HG02870 (cell line): ENCODE data around the gene SHLD1.

Experiments used
- ATAC-seq: cut with Tn5 transposase; IDR thresholded peaks from one replicate; pipeline ENCODE4 v1.9.1; 2021; ENCODE audit warnings: mild to moderate bottlenecking, moderate library complexity; ENCODE audit not compliant: unreplicated experiment

Gene SHLD1

GRCh38 chr20:5811746-5812145 lies 61.5 kb downstream of the SHLD1 start:
- ATAC-seq = no peak

GRCh38 chr20:5818346-5818681 lies 68.1 kb downstream of the SHLD1 start:
- no peak for ATAC-seq

GRCh38 chr20:5820738-5821137 lies 70.5 kb downstream of the SHLD1 start:
- no peak for ATAC-seq

- ATAC-seq = no peak
Measured at GRCh38 chr20:5821627-5822215, 71.5 kb downstream of the SHLD1 start.

- ATAC-seq = no peak
Measured at GRCh38 chr20:5822569-5822968, 72.4 kb downstream of the SHLD1 start.

GRCh38 chr20:5825130-5825719 lies 75.0 kb downstream of the SHLD1 start:
- no peak for ATAC-seq

GRCh38 chr20:5827098-5827853 lies 77.1 kb downstream of the SHLD1 start:
- no peak for ATAC-seq

GRCh38 chr20:5827861-5828260 lies 77.7 kb downstream of the SHLD1 start:
- no peak for ATAC-seq

- no peak for ATAC-seq
Measured at GRCh38 chr20:5829241-5829809, 79.1 kb downstream of the SHLD1 start.

- ATAC-seq = no peak
Measured at GRCh38 chr20:5831539-5832237, 81.5 kb downstream of the SHLD1 start.

- ATAC-seq = no peak
Measured at GRCh38 chr20:5833309-5833941, 83.2 kb downstream of the SHLD1 start.

- no peak for ATAC-seq
Measured at GRCh38 chr20:5834436-5835005, 84.3 kb downstream of the SHLD1 start.

- no peak for ATAC-seq
Measured at GRCh38 chr20:5835321-5835821, 85.2 kb downstream of the SHLD1 start.

GRCh38 chr20:5835871-5836270 lies 85.7 kb downstream of the SHLD1 start:
- ATAC-seq = no peak

GRCh38 chr20:5836569-5836968 lies 86.4 kb downstream of the SHLD1 start:
- no peak for ATAC-seq

GRCh38 chr20:5840411-5841002 lies 90.3 kb downstream of the SHLD1 start:
- no peak for ATAC-seq

GRCh38 chr20:5841522-5841921 lies 91.3 kb downstream of the SHLD1 start:
- ATAC-seq = no peak

GRCh38 chr20:5842465-5842864 lies 92.3 kb downstream of the SHLD1 start:
- ATAC-seq = no peak

GRCh38 chr20:5843054-5843592 lies 92.9 kb downstream of the SHLD1 start:
- ATAC-seq = peak; percentile 83
